ENCODE measurements around the gene ITPK1.
"Not testable (repeated sequence)": the region's sequence is repeated elsewhere in the genome, so short reads cannot be mapped to it uniquely, and the experiment has no call there.

The ITPK1 gene

DNA sequence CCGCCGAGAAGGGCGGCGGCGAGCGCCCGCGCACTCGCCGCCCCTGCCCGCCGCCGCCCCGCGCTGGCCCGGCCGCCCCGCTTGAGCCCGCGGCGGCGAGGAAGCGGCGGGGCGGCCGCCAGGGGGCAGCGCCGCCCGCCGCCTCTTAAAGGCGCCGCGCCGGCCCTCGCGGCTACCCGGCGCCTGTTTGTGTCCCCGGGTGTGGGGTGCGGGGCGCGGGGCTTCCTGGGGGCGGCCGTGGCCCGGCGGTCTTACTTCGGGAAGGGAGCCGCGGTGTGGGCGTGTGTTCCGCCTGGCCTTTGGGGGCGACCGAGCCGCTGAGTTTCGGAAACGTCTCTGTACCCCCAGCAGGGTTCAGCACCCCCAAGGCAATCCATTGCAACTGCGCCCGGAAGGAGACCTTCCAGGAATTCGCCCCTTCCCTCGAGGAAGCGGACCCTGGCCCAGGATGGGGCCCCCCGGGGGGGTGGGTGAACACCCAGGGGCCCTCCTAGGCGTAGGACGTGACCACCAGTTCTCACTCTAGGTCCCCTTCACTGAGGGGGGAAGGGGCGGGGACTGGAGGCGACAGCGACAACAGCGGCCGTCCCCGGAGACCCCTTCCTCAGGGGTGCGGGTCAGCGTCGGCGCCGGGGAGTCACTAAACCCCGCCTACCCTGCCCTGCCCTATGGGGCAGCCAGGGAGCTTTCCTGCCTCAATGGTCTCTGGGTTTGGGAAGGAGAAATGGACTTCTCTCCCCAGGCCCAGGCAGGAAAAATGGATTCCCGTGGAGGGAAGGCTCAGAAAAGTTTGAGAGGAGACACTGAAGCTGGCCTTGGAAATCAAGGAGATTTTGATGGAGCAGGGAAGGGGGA, at the start of gene ITPK1:
Gene ITPK1, minus strand, starts transcription at position 105 of the 855 bp plus-strand sequence. CDS start 762 bp downstream, outside the sequence.
- Histone ChIP-seq H3K4me1 (ENCODE audit: control insufficient read depth in 2 of 2, insufficient read depth in 2 of 2, low read length in 2 of 2) (peaks cover 19 to 27% of the 10 kb centered on the region in 2 donors), H3K4me3 (ENCODE audit: low read length in 2 of 2) (peak within 1 kb of the TSS; percentile 86 to 87), H3K36me3 (ENCODE audit: control insufficient read depth in 2 of 2, insufficient read depth in 2 of 2, low read length in 2 of 2) (no peaks in the 10 kb centered on the region), H3K9ac (ENCODE audit: low read depth in 1 of 2, low read length in 2 of 2) (peak within 1 kb of the TSS; percentile 89 to 90), H3K27me3 (ENCODE audit: control insufficient read depth in 2 of 2, insufficient read depth in 2 of 2, low read length in 2 of 2) (no peaks in the 10 kb centered on the region), H3K9me3 (ENCODE audit: control insufficient read depth in 2 of 2, low read length in 2 of 2) (no peaks in the 10 kb centered on the region), H3K27ac (ENCODE audit: low read depth in 2 of 2, low read length in 2 of 2) (peak within 1 kb of the TSS; percentile 95 to 96)

DNA sequence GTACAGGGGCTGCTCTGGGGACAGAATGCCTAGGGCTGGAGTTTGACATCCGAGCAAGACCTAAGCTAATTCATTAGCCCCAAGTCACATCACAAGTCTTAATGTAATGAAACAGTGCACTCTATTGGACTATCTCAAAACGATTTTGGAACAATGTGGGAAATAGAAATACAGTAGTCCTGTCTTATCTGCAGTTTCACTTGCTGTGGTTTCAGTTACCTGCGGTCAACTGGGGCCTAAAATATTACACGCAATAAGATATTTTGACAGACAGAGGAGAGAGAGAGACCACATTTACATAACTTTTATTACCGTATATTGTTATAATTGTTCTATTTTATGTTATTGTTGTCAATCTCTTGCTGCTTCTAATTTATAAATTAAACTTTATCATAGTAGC, 47.8 kb upstream of the ITPK1 start:
- Histone ChIP-seq H3K4me3 (ENCODE audit: low read length in 2 of 2) (no peak overlapping the region), H3K9ac (ENCODE audit: low read depth in 1 of 2, low read length in 2 of 2) (no peak overlapping the region), H3K9me3 (ENCODE audit: control insufficient read depth in 2 of 2, low read length in 2 of 2) (no peaks in the 10 kb centered on the region), H3K36me3 (ENCODE audit: control insufficient read depth in 2 of 2, insufficient read depth in 2 of 2, low read length in 2 of 2) (no peaks in the 10 kb centered on the region), H3K27me3 (ENCODE audit: control insufficient read depth in 2 of 2, insufficient read depth in 2 of 2, low read length in 2 of 2) (no peaks in the 10 kb centered on the region), H3K27ac (ENCODE audit: low read depth in 2 of 2, low read length in 2 of 2) (no peak overlapping the region), H3K4me1 (ENCODE audit: control insufficient read depth in 2 of 2, insufficient read depth in 2 of 2, low read length in 2 of 2) (no peaks in the 10 kb centered on the region)

DNA sequence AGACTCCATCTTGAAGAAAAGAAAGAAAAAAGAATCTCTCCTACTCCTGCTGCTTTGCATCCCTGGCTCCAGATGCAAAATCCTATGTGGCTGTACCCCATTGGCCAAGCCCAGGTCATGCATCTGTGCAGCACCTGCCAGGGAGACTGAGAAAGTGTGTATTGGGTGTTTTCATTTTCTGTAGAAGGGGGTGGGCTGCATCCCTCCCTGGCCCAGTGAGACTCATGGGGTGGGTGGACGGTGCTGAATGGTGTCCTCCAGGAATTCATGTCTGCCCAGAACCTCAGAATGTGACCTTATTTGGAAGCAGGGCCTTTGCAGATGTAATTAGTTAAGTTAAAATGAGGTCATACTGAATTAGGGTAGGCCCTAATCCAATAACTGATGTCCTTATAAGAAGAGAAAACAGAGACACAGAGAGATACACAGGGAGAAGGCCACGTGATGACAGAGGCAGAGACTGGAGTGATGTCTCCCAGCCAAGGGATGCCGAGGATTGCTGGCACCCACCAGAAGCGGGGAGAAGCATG, 45.8 kb upstream of the ITPK1 start:
- H3K27me3 ChIP-seq (ENCODE audit: control insufficient read depth in 2 of 2, insufficient read depth in 2 of 2, low read length in 2 of 2), result no peaks in the 10 kb centered on the region
- H3K36me3 ChIP-seq (ENCODE audit: control insufficient read depth in 2 of 2, insufficient read depth in 2 of 2, low read length in 2 of 2), result no peaks in the 10 kb centered on the region
- H3K9me3 ChIP-seq (ENCODE audit: control insufficient read depth in 2 of 2, low read length in 2 of 2), result no peaks in the 10 kb centered on the region
- H3K27ac ChIP-seq (ENCODE audit: low read depth in 2 of 2, low read length in 2 of 2), result no peak overlapping the region
- H3K4me3 ChIP-seq (ENCODE audit: low read length in 2 of 2), result no peak overlapping the region
- H3K9ac ChIP-seq (ENCODE audit: low read depth in 1 of 2, low read length in 2 of 2), result no peak overlapping the region
- H3K4me1 ChIP-seq (ENCODE audit: control insufficient read depth in 2 of 2, insufficient read depth in 2 of 2, low read length in 2 of 2), result no peaks in the 10 kb centered on the region

DNA sequence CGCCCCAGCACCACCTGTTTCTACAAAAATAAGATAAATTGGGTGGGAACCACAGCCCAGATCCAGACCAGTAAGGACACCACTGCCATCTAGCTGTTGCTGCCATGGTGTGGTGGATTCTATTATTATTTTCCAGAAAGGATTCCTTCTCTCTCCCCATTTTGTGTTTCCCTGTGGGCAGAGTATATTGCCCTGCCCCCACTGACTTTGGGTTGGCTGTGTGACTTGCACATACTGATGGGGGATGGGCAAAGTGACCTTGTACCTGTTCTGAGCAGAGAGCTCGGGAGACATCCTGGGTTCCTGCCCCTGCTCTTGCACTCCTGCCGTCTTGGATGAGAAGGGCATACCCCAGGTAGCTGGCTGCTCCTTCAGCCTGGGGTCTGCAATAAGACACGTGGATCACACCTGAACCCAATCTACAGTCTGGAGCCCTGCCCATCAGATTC, 44.7 kb upstream of the ITPK1 start:
- H3K9me3 ChIP-seq (ENCODE audit: control insufficient read depth in 2 of 2, low read length in 2 of 2), result no peaks in the 10 kb centered on the region
- no peaks in the 10 kb centered on the region for H3K36me3 ChIP-seq (ENCODE audit: control insufficient read depth in 2 of 2, insufficient read depth in 2 of 2, low read length in 2 of 2)
- no peak overlapping the region for H3K27ac ChIP-seq (ENCODE audit: low read depth in 2 of 2, low read length in 2 of 2)
- no peak overlapping the region for H3K9ac ChIP-seq (ENCODE audit: low read depth in 1 of 2, low read length in 2 of 2)
- H3K4me3 ChIP-seq (ENCODE audit: low read length in 2 of 2), result no peak overlapping the region
- no peaks in the 10 kb centered on the region for H3K4me1 ChIP-seq (ENCODE audit: control insufficient read depth in 2 of 2, insufficient read depth in 2 of 2, low read length in 2 of 2)
- no peaks in the 10 kb centered on the region for H3K27me3 ChIP-seq (ENCODE audit: control insufficient read depth in 2 of 2, insufficient read depth in 2 of 2, low read length in 2 of 2)

DNA sequence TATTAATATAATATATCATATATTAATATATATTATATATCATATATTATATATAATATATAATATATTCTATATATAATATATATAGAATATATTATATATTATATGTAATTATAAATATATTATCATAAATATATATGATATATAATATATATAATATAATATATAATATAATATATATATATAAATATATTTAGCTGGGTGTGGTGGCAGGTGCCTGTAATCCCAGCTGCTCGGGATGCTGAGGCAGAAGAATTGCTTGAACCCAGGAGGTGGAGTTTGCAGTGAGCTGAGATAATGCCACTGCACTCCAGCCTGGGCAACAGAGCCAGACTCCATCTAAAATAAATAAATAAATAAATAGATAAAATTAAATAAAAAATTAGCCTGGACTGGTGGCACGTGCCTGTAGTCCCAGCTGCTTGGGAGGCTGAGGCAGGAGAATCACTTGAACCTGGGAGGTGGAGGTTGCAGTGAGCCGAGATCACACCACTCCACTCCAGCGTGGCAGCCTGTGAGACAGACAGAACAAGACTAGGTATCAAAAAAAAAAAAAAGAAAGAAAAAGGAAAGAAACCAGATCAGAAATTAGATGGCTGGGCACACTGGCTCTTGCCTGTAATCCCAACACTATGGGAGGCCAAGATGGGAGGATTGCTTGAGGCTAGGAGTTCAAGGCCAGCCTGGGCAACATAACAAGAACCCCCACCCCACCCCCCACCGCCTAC, 44.1 kb upstream of the ITPK1 start:
- H3K36me3 ChIP-seq (ENCODE audit: control insufficient read depth in 2 of 2, insufficient read depth in 2 of 2, low read length in 2 of 2); H3K4me3 ChIP-seq (ENCODE audit: low read length in 2 of 2); H3K4me1 ChIP-seq (ENCODE audit: control insufficient read depth in 2 of 2, insufficient read depth in 2 of 2, low read length in 2 of 2); H3K9ac ChIP-seq (ENCODE audit: low read depth in 1 of 2, low read length in 2 of 2); H3K9me3 ChIP-seq (ENCODE audit: control insufficient read depth in 2 of 2, low read length in 2 of 2); H3K27ac ChIP-seq (ENCODE audit: low read depth in 2 of 2, low read length in 2 of 2); H3K27me3 ChIP-seq (ENCODE audit: control insufficient read depth in 2 of 2, insufficient read depth in 2 of 2, low read length in 2 of 2): not testable (repeated sequence)

DNA sequence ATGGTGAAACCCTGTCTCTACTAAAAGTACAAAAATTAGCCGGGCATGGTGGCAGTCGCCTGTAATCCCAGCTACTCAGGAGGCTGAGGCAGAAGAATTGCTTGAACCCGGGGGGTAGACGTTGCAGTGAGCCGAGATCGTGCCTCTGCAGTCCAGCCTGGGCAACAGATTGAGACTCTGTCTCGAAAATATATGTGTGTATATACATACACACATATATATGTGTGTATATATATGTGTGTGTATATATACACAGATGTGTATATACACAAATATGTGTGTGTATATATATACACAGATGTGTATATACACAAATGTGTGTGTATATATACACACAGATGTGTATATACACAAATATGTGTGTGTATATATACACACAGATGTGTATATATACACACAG, 42.6 kb upstream of the ITPK1 start:
- H3K4me3 ChIP-seq (ENCODE audit: low read length in 2 of 2); H3K9ac ChIP-seq (ENCODE audit: low read depth in 1 of 2, low read length in 2 of 2); H3K4me1 ChIP-seq (ENCODE audit: control insufficient read depth in 2 of 2, insufficient read depth in 2 of 2, low read length in 2 of 2); H3K27me3 ChIP-seq (ENCODE audit: control insufficient read depth in 2 of 2, insufficient read depth in 2 of 2, low read length in 2 of 2); H3K27ac ChIP-seq (ENCODE audit: low read depth in 2 of 2, low read length in 2 of 2); H3K36me3 ChIP-seq (ENCODE audit: control insufficient read depth in 2 of 2, insufficient read depth in 2 of 2, low read length in 2 of 2); H3K9me3 ChIP-seq (ENCODE audit: control insufficient read depth in 2 of 2, low read length in 2 of 2): not testable (repeated sequence)

DNA sequence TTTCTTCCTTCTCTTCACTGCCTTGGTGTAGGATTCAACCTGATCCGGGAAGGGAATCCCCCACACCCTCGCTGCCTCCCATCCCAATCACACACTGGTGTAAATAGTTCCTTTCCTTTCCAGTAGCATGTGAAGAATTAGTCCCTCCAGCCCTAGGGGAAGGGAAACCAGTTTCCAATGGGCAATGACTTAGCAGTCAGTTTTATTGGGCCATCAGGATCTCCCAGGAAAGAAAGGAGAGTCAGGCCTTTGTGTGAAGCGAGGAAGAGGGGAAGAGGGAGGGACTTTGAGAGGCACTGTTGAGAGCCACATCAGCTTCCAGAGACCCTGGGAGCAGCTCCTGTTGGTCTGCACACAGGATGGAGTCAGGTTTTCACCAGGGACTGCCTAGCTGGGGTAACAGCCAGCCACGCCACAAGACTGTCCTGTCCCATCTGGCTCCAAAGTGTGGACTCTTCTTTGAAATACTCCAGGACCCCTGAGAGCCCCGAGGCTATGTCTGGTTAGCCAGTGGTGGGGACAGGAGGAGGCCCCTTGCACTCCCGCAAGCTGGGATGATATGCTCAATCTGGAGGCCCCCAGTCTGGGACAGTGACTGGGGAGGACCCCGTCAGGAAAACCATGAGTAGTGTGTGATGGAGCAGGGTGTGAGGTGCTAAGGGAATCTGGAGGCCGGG, 41.1 kb upstream of the ITPK1 start:
- H3K27ac ChIP-seq (ENCODE audit: low read depth in 2 of 2, low read length in 2 of 2), result no peak overlapping the region
- H3K4me1 ChIP-seq (ENCODE audit: control insufficient read depth in 2 of 2, insufficient read depth in 2 of 2, low read length in 2 of 2), result no peaks in the 10 kb centered on the region
- no peaks in the 10 kb centered on the region for H3K9me3 ChIP-seq (ENCODE audit: control insufficient read depth in 2 of 2, low read length in 2 of 2)
- no peaks in the 10 kb centered on the region for H3K27me3 ChIP-seq (ENCODE audit: control insufficient read depth in 2 of 2, insufficient read depth in 2 of 2, low read length in 2 of 2)
- no peak overlapping the region for H3K4me3 ChIP-seq (ENCODE audit: low read length in 2 of 2)
- no peak overlapping the region for H3K9ac ChIP-seq (ENCODE audit: low read depth in 1 of 2, low read length in 2 of 2)
- no peaks in the 10 kb centered on the region for H3K36me3 ChIP-seq (ENCODE audit: control insufficient read depth in 2 of 2, insufficient read depth in 2 of 2, low read length in 2 of 2)

DNA sequence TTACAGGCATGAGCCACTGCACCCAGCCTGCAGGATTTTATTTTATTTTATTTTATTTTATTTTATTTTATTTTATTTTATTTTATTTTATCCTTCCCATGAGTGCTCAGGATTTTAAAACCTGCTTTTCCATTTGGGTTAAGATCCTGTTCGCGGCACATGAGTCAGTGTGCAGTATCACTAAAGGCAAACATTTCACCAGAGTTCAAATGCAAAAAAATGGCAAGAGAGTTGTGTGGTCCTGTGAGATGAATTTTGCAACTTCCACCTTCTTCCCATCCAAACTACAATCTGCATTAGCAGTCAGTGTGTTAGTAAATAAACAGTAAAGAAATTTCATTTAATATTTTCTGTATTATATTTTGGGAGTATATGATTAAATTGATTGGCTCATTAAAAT, 39.9 kb upstream of the ITPK1 start:
- H3K36me3 ChIP-seq (ENCODE audit: control insufficient read depth in 2 of 2, insufficient read depth in 2 of 2, low read length in 2 of 2), result no peaks in the 10 kb centered on the region
- H3K9me3 ChIP-seq (ENCODE audit: control insufficient read depth in 2 of 2, low read length in 2 of 2), result no peaks in the 10 kb centered on the region
- H3K27ac ChIP-seq (ENCODE audit: low read depth in 2 of 2, low read length in 2 of 2), result no peak overlapping the region
- H3K4me1 ChIP-seq (ENCODE audit: control insufficient read depth in 2 of 2, insufficient read depth in 2 of 2, low read length in 2 of 2), result peaks cover 0 to 7% of the 10 kb centered on the region in 2 donors
- H3K4me3 ChIP-seq (ENCODE audit: low read length in 2 of 2), result no peak overlapping the region
- no peaks in the 10 kb centered on the region for H3K27me3 ChIP-seq (ENCODE audit: control insufficient read depth in 2 of 2, insufficient read depth in 2 of 2, low read length in 2 of 2)
- no peak overlapping the region for H3K9ac ChIP-seq (ENCODE audit: low read depth in 1 of 2, low read length in 2 of 2)

DNA sequence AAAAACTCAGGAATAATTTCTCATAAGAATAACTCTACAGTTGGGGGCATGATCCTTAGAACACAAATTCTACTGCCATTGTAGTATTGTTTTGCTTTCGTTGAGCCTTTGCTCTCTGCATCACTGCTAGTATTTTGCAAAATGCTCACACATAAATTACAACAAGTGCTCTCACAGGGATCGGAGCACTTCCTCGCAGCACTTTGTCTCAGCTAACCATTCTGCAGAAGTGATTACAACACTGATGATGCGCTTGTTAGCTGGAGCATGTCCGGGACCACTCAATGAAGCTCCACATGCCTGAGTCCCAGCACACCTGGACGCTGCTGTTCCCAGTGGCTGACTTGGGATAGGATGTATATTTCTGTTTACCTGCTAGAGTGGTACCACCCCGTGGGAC, 37.4 kb upstream of the ITPK1 start:
- H3K36me3 ChIP-seq (ENCODE audit: control insufficient read depth in 2 of 2, insufficient read depth in 2 of 2, low read length in 2 of 2), result no peaks in the 10 kb centered on the region
- no peaks in the 10 kb centered on the region for H3K27me3 ChIP-seq (ENCODE audit: control insufficient read depth in 2 of 2, insufficient read depth in 2 of 2, low read length in 2 of 2)
- peaks cover 0 to 9% of the 10 kb centered on the region in 2 donors for H3K4me1 ChIP-seq (ENCODE audit: control insufficient read depth in 2 of 2, insufficient read depth in 2 of 2, low read length in 2 of 2)
- no peak overlapping the region for H3K9ac ChIP-seq (ENCODE audit: low read depth in 1 of 2, low read length in 2 of 2)
- no peak overlapping the region for H3K27ac ChIP-seq (ENCODE audit: low read depth in 2 of 2, low read length in 2 of 2)
- no peaks in the 10 kb centered on the region for H3K9me3 ChIP-seq (ENCODE audit: control insufficient read depth in 2 of 2, low read length in 2 of 2)
- no peak overlapping the region for H3K4me3 ChIP-seq (ENCODE audit: low read length in 2 of 2)

Data from mucosa of rectum (tissue), 2 donors.